H9 (cell line): Measurements from ENCODE around the gene SPIRE2. TPM values are rescaled to one million over a fixed set of nuclear protein-coding genes. Genes with fewer than 3 reads are reported as not detected.

ENCODE experiments used
- DNase-seq: peaks from one replicate; pipeline ENCODE4 v3.0.0-alpha.2; 2017
- H2AFZ ChIP-seq: one replicate; pipeline ENCODE4 v1.6.1; 2013; ENCODE audit warnings: mild to moderate bottlenecking, low read length, control low read depth, moderate library complexity
- H2AK5ac ChIP-seq: 2 replicates; pipeline ENCODE4 v1.6.1; 2013; ENCODE audit warnings: low read length, control low read depth, mixed read lengths; ENCODE audit not compliant: insufficient read length
- H2BK120ac ChIP-seq: one replicate; pipeline ENCODE4 v1.6.1; 2013; ENCODE audit warnings: low read depth, mild to moderate bottlenecking, low read length, control low read depth, inconsistent platforms; ENCODE audit not compliant: poor library complexity, severe bottlenecking
- H2BK12ac ChIP-seq: 2 replicates; pipeline ENCODE4 v1.6.1; 2013; ENCODE audit warnings: low read length, control low read depth, mixed read lengths, low read depth; ENCODE audit not compliant: insufficient read length
- H2BK15ac ChIP-seq: 2 replicates; pipeline ENCODE4 v1.6.1; 2013; ENCODE audit warnings: low read depth, low read length, control low read depth
- H2BK20ac ChIP-seq: one replicate; pipeline ENCODE4 v1.6.1; 2013; ENCODE audit warnings: low read depth, mild to moderate bottlenecking, low read length, control low read depth, inconsistent platforms; ENCODE audit not compliant: poor library complexity, severe bottlenecking
- H2BK5ac ChIP-seq: 2 replicates; pipeline ENCODE4 v1.6.1; 2013; ENCODE audit warnings: low read length, control low read depth, mixed read lengths; ENCODE audit not compliant: insufficient read length
- H3K14ac ChIP-seq: 2 replicates; pipeline ENCODE4 v1.6.1; 2013; ENCODE audit warnings: low read length, control low read depth; ENCODE audit not compliant: insufficient read depth
- H3K18ac ChIP-seq: 2 replicates; pipeline ENCODE4 v1.6.1; 2013; ENCODE audit warnings: low read depth, mild to moderate bottlenecking, mixed read lengths, low read length, control low read depth; ENCODE audit not compliant: insufficient read length
- H3K23ac ChIP-seq: 2 replicates; pipeline ENCODE4 v1.6.1; 2013; ENCODE audit warnings: low read length, control low read depth, mixed read lengths, low read depth; ENCODE audit not compliant: insufficient read length
- H3K23me2 ChIP-seq: 2 replicates; pipeline ENCODE4 v1.6.1; 2013; ENCODE audit warnings: low read depth, mild to moderate bottlenecking, mixed read lengths, low read length, control low read depth; ENCODE audit not compliant: insufficient read length, poor library complexity, severe bottlenecking
- H3K27ac ChIP-seq: 2 replicates; pipeline ENCODE4 v1.5.1; 2013; ENCODE audit warnings: low read length, control low read depth, mixed read lengths, low read depth; ENCODE audit not compliant: insufficient read length
- H3K27me3 ChIP-seq: 2 replicates; pipeline ENCODE4 v1.6.1; 2013; ENCODE audit warnings: low read length, control low read depth, inconsistent platforms; ENCODE audit not compliant: insufficient read depth
- H3K4ac ChIP-seq: 2 replicates; pipeline ENCODE4 v1.6.1; 2013; ENCODE audit warnings: low read depth, mild to moderate bottlenecking, control low read depth, inconsistent platforms, low read length, moderate library complexity
- H3K4me1 ChIP-seq: 2 replicates; pipeline ENCODE4 v1.6.1; 2013; ENCODE audit warnings: low read length, control low read depth, inconsistent platforms; ENCODE audit not compliant: insufficient read depth
- H3K4me2 ChIP-seq: 2 replicates; pipeline ENCODE4 v1.6.1; 2013; ENCODE audit warnings: low read length, control low read depth, mixed read lengths; ENCODE audit not compliant: insufficient read length, insufficient read depth
- H3K56ac ChIP-seq: 2 replicates; pipeline ENCODE4 v1.6.1; 2013; ENCODE audit warnings: low read depth, mild to moderate bottlenecking, mixed read lengths, low read length, control low read depth; ENCODE audit not compliant: insufficient read length
- H3K79me1 ChIP-seq: 2 replicates; pipeline ENCODE4 v1.6.1; 2013; ENCODE audit warnings: low read depth, mild to moderate bottlenecking, moderate library complexity, low read length, control low read depth, inconsistent platforms; ENCODE audit not compliant: insufficient read depth, poor library complexity, severe bottlenecking
- H3K79me2 ChIP-seq: 2 replicates; pipeline ENCODE4 v1.6.1; 2013; ENCODE audit warnings: low read length, control low read depth, inconsistent platforms; ENCODE audit not compliant: insufficient read depth
- H3K9ac ChIP-seq: 2 replicates; pipeline ENCODE4 v1.6.1; 2013; ENCODE audit warnings: low read length, control low read depth, mixed read lengths; ENCODE audit not compliant: insufficient read length; ENCODE audit errors: extremely low read depth
- H3K9me3 ChIP-seq: one replicate; pipeline ENCODE4 v1.6.1; 2013; ENCODE audit warnings: low read depth, low read length, inconsistent platforms; ENCODE audit not compliant: control insufficient read depth
- H3T11ph ChIP-seq: one replicate; pipeline ENCODE4 v1.6.1; 2013; ENCODE audit warnings: mild to moderate bottlenecking, low read length, control low read depth, inconsistent platforms
- H4K20me1 ChIP-seq: one replicate; pipeline ENCODE4 v1.6.1; 2013; ENCODE audit not compliant: control insufficient read depth, insufficient read length, insufficient read depth
- H4K5ac ChIP-seq: 2 replicates; pipeline ENCODE4 v1.6.1; 2013; ENCODE audit warnings: low read depth, mild to moderate bottlenecking, mixed read lengths, low read length, control low read depth; ENCODE audit not compliant: insufficient read length
- H4K8ac ChIP-seq: replicated peaks from 2 replicates; pipeline ENCODE4 v1.6.1; 2013; ENCODE audit warnings: low read length, control low read depth, mixed read lengths, low read depth; ENCODE audit not compliant: insufficient read length
- H4K91ac ChIP-seq: 2 replicates; pipeline ENCODE4 v1.6.1; 2013; ENCODE audit warnings: low read depth, mild to moderate bottlenecking, moderate library complexity, mixed read lengths, low read length, control low read depth; ENCODE audit not compliant: insufficient read length
- H3K27ac Mint-ChIP-seq, 3 experiments: 2 replicates in 2 of 3; 3 replicates in 1 of 3; pipeline ENCODE4 v1.8.0; 2020 to 2021; ENCODE audit warnings: mixed read lengths in 3 of 3, mild to moderate bottlenecking in 1 of 3, moderate library complexity in 1 of 3
- H3K27me3 Mint-ChIP-seq: 2 replicates; pipeline ENCODE4 v1.8.0; 2021; ENCODE audit warnings: low read depth, mild to moderate bottlenecking, moderate library complexity, mixed read lengths
- H3K36me3 Mint-ChIP-seq, 3 experiments: 2 replicates in 2 of 3; 3 replicates in 1 of 3; pipeline ENCODE4 v1.8.0; 2020 to 2021; ENCODE audit warnings: low read depth in 3 of 3, mixed read lengths in 3 of 3; ENCODE audit not compliant: insufficient read depth in 1 of 3
- H3K4me1 Mint-ChIP-seq, 2 experiments: 2 replicates each; pipeline ENCODE4 v1.8.0; 2020; ENCODE audit warnings: mixed read lengths in 2 of 2
- H3K4me3 Mint-ChIP-seq, 2 experiments: 2 replicates in 1 of 2; 3 replicates in 1 of 2; pipeline ENCODE4 v1.8.0; 2020 to 2021; ENCODE audit warnings: mild to moderate bottlenecking in 2 of 2, mixed read lengths in 2 of 2, moderate library complexity in 1 of 2
- H3K9me3 Mint-ChIP-seq, 2 experiments: 2 replicates in 1 of 2; 3 replicates in 1 of 2; pipeline ENCODE4 v1.8.0; 2020; ENCODE audit warnings: mild to moderate bottlenecking in 2 of 2, mixed read lengths in 2 of 2, moderate library complexity in 1 of 2
- WGBS: extraction: QIAGEN DNeasy Blood & Tissue Kit; methylation state at CpG from one replicate; pipeline ENCODE4 v1.1.7; 2013; ENCODE audit warnings: missing lambda C conversion rate, low lambda C conversion rate, mixed read lengths; ENCODE audit not compliant: insufficient read length; ENCODE audit errors: extremely low coverage; 5-methylcytosine and 5-hydroxymethylcytosine counted together
- total RNA-seq: library from RNA; stranded (reverse); gene quantifications from 2 replicates; pipeline ENCODE4 v1.2.1, GENCODE V29; 2021
- TF ChIP-seq, protein P1 (sequence below): fragments of 200-600 bp; sonication (generic); conservative IDR thresholded peaks from 3 replicates; pipeline ENCODE4 v1.8.0; 2021; ENCODE audit warnings: antibody characterized with exemption, mild to moderate bottlenecking

Gene SPIRE2
- total RNA-seq, 1 experiment from 2014 or later: 6.9 TPM

DNA sequence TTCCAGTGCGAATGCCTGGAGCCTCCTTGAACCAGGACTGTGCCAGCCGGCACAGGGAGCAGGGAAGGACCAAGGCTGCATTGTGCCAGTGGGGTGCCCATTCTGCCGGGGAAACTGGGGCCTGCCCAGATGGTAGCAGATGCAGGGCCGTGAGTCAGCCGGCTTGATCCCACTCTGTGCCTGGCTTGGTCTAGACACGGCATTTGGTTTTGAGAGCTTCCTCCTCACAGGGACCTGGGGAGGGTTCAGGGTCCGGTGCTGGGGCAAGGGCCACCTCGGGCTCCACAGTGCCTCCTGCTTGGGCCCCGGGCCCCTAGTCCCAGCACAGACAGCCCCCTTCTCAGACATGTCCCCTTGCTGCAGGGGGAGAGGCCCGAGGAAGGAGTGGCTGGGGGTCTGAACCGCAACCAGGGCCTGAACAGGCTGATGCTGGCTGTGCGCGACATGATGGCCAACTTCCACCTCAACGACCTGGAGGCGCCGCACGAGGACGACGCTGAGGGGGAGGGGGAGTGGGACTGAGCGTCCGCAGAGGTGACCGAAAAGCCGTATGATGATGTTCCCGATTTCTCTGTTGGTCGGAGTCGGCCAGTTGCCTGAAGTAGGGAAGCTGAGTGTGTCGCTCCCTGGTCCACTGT, 82.6 kb downstream of the SPIRE2 start:
- Histone ChIP-seq H2BK15ac (no peak overlapping the region), H3K9me3 (peaks cover 7% of the 10 kb centered on the region), H3K79me2 (no peaks in the 10 kb centered on the region), H3K18ac (no peak overlapping the region), H4K20me1 (no peaks in the 10 kb centered on the region), H3K79me1 (no peaks in the 10 kb centered on the region), H3K56ac (no peak overlapping the region), H2AFZ (no peak overlapping the region), H2BK20ac (no peak overlapping the region), H3K23ac (no peak overlapping the region), H3T11ph (no peak overlapping the region), H2AK5ac (no peak overlapping the region), H2BK5ac (no peak overlapping the region), H2BK12ac (no peak overlapping the region), H2BK120ac (no peak overlapping the region), H3K23me2 (no peaks in the 10 kb centered on the region), H3K27me3 (no peaks in the 10 kb centered on the region), H3K9ac (no peak overlapping the region), H3K14ac (no peak overlapping the region), H3K27ac (no peak overlapping the region), H4K8ac (no peak overlapping the region), H4K91ac (no peak overlapping the region), H3K4ac (no peak overlapping the region), H3K4me1 (no peaks in the 10 kb centered on the region), H3K4me2 (no peak overlapping the region), H4K5ac (no peak overlapping the region)
- peaks cover 30 to 44% (median 37%) of the 10 kb centered on the region in 3 experiments; a peak in 6 of 7 replicates for H3K36me3 Mint-ChIP-seq
- no peak for DNase-seq
- H3K9me3 Mint-ChIP-seq: peaks cover 6 to 13% of the 10 kb centered on the region in 2 experiments; a peak in 3 of 5 replicates
- TF ChIP-seq, protein P1, sequence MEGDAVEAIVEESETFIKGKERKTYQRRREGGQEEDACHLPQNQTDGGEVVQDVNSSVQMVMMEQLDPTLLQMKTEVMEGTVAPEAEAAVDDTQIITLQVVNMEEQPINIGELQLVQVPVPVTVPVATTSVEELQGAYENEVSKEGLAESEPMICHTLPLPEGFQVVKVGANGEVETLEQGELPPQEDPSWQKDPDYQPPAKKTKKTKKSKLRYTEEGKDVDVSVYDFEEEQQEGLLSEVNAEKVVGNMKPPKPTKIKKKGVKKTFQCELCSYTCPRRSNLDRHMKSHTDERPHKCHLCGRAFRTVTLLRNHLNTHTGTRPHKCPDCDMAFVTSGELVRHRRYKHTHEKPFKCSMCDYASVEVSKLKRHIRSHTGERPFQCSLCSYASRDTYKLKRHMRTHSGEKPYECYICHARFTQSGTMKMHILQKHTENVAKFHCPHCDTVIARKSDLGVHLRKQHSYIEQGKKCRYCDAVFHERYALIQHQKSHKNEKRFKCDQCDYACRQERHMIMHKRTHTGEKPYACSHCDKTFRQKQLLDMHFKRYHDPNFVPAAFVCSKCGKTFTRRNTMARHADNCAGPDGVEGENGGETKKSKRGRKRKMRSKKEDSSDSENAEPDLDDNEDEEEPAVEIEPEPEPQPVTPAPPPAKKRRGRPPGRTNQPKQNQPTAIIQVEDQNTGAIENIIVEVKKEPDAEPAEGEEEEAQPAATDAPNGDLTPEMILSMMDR: no peak
- no CpG with 5 or more reads among the region's 27 CpGs for WGBS
- H3K27me3 Mint-ChIP-seq: no peaks in the 10 kb centered on the region
- no peak overlapping the region for H3K4me3 Mint-ChIP-seq
- peaks cover 2 to 5% of the 10 kb centered on the region in 2 experiments; a peak in 2 of 4 replicates for H3K4me1 Mint-ChIP-seq
- 0 out of 7 replicates have a peak overlapping the region, but pooled peaks of 1 of the 3 experiments have one; percentile 49 for H3K27ac Mint-ChIP-seq
